ENCODE results near the gene SH3BP4. TPM values are rescaled to one million over a fixed set of nuclear protein-coding genes. Genes with fewer than 3 reads are reported as not detected.
A peak's percentile ranks its signal among the peaks of the same experiment; 100 is the strongest.

SH3BP4 gene
- total and polyA plus RNA-seq, 2 experiments from 2014 or later: 59.3 to 100 TPM

DNA sequence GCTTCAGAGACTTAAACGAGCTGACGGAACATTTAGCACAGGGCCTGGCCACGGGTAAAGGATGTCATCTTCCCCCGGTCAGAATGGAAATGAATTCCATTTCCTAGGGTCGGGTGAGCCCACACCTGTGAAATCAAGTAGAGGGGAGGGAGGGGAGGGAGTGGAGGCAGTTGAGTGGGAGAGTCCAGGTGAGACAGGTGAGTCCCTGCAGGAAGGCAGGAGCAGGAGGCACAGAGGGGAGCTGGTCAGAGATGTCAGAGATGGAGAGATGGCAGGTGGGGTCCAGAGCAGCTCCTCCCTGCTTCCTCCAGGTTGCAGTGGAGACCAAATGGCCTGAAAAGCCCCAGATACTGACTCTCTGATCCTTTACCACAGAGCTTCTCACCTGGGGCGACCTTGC is 55.2 kb downstream of the SH3BP4 start:
- H3K4me2 ChIP-seq (ENCODE audit: unreplicated experiment): no peak overlapping the region
- H3K27ac ChIP-seq: no peak overlapping the region
- no peak for TF ChIP-seq EZH2phosphoT487 (IDR thresholded peaks at IDR 0.05; ENCODE audit: insufficient read depth, low read depth)
- TF ChIP-seq EZH2 (IDR thresholded peaks at IDR 0.05; ENCODE audit: insufficient read depth, poor library complexity, severe bottlenecking): no peak
- in situ Hi-C loops (cut with MboI): no loop called here
- H3K9ac ChIP-seq: no peak overlapping the region
- no peak overlapping the region for H2AFZ ChIP-seq
- H4K20me1 ChIP-seq (ENCODE audit: insufficient read depth): peaks cover 3% of the 10 kb centered on the region
- H3K79me2 ChIP-seq (ENCODE audit: insufficient read depth): peaks cover 100% of the 10 kb centered on the region
- no peaks in the 10 kb centered on the region for H3K27me3 ChIP-seq (replicated peaks; ENCODE audit: insufficient read depth)
- no peaks in the 10 kb centered on the region for H3K9me3 ChIP-seq (ENCODE audit: low read depth)
- no peaks in the 10 kb centered on the region for H3K9me2 ChIP-seq (ENCODE audit: insufficient read depth)
- WGBS, 2 experiments (ENCODE audit: low coverage in 1 of 2, low lambda C conversion rate in 2 of 2, missing lambda C conversion rate in 2 of 2): 86 to 92% methylated on average over 6 of the region's 6 CpGs
- peaks cover 20% of the 10 kb centered on the region for H3F3A ChIP-seq (ENCODE audit: insufficient read depth)
- no peak overlapping the region for H3K4me3 ChIP-seq
- H3K4me1 ChIP-seq (ENCODE audit: insufficient read depth): peaks cover 9% of the 10 kb centered on the region; the same call in 1 of the 2 replicates
- peaks cover 7% of the 10 kb centered on the region; the same call in 1 of the 2 replicates for H3K36me3 ChIP-seq (ENCODE audit: low read depth)
- no peak for DNase-seq

DNA sequence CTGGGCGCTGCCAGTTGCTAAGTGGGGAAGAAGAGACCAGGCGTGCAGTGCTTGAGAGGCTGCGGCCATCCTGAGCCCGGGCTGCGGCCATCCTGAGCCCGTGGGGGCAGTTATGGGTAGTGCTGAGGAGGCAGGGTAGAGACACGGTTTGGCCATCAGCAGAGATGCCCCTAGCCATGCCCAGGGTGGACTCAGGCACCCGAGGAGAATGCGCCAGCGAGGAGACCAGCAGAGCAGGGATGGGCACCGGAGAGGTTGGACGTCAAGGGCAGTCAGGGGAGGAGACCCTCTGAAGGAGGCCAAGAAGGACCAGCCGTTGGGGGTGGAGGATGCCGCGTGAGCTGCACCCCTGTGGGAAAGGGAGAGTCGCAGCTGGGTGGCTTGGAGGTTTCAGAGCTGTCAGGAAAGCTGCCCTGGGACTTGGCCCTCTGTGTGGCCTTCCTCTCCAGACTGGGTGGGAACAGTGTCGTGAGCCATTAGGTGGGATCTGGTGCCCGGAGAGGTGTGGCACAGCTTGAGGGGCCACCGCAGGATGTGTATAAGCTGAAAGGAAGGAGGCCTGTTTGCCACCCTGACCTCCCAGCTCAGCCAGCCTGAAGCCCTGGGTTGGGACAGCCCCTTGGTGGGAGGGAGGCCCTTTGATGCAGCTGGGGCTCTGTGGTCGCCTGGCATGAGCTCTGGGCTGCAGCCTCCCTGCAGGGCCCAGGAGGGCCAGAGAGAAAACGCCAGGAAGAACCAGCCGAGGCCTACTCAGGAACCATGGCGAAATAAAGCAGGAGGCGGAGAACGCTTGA is 56.0 kb downstream of the SH3BP4 start:
- H3K9me3 ChIP-seq (ENCODE audit: low read depth): no peaks in the 10 kb centered on the region
- H3K27me3 ChIP-seq (replicated peaks; ENCODE audit: insufficient read depth): no peaks in the 10 kb centered on the region
- no peaks in the 10 kb centered on the region for H3K9me2 ChIP-seq (ENCODE audit: insufficient read depth)
- H3K9ac ChIP-seq: no peak overlapping the region
- H2AFZ ChIP-seq: no peak overlapping the region
- DNase-seq: no peak
- peaks cover 9% of the 10 kb centered on the region; the same call in 1 of the 2 replicates for H3K4me1 ChIP-seq (ENCODE audit: insufficient read depth)
- no peak overlapping the region for H3K27ac ChIP-seq
- no peak overlapping the region for H3K4me3 ChIP-seq
- TF ChIP-seq EZH2phosphoT487 (IDR thresholded peaks at IDR 0.05; ENCODE audit: insufficient read depth, low read depth) (no peak), EZH2 (IDR thresholded peaks at IDR 0.05; ENCODE audit: insufficient read depth, poor library complexity, severe bottlenecking) (no peak)
- H3K79me2 ChIP-seq (ENCODE audit: insufficient read depth): peaks cover 100% of the 10 kb centered on the region
- no peak overlapping the region for H3K4me2 ChIP-seq (ENCODE audit: unreplicated experiment)
- H4K20me1 ChIP-seq (ENCODE audit: insufficient read depth): peaks cover 2% of the 10 kb centered on the region
- in situ Hi-C loops (cut with MboI): no loop called here
- H3K36me3 ChIP-seq (ENCODE audit: low read depth): peaks cover 5% of the 10 kb centered on the region; the same call in 1 of the 2 replicates
- peaks cover 11% of the 10 kb centered on the region; the same call in 1 of the 2 replicates for H3F3A ChIP-seq (ENCODE audit: insufficient read depth)
- 84% methylated on average over 25 of the region's 25 CpGs for WGBS, 2 experiments (ENCODE audit: low coverage in 1 of 2, low lambda C conversion rate in 2 of 2, missing lambda C conversion rate in 2 of 2)

DNA sequence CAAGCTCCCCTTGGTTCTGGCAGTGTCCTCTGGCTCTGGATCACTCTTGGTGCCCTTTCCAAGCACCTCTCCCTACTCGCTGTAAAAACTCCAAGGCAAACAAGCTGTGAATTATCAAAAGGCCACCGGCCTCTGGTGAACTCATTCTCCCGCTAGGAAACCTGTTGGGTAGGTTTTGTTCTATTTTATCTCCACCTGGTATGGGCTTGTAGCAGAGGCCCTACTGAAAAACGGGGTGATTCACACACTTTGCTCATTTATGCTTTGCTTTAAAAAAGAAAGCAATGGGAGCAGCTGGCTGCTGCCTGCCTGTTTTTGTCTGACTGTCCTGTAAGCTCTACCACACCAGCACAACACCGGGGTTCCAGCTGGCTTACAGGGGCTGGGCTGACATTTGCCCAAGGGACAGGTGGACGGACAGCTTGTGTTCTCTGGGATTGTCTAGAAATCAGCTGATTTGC is 56.8 kb downstream of the SH3BP4 start:
- no peaks in the 10 kb centered on the region for H3K27me3 ChIP-seq (replicated peaks; ENCODE audit: insufficient read depth)
- no peak overlapping the region for H3K27ac ChIP-seq
- peaks cover 100% of the 10 kb centered on the region for H3K79me2 ChIP-seq (ENCODE audit: insufficient read depth)
- no peak overlapping the region for H3K4me3 ChIP-seq
- peaks cover 4% of the 10 kb centered on the region; the same call in 1 of the 2 replicates for H3F3A ChIP-seq (ENCODE audit: insufficient read depth)
- peaks cover 9% of the 10 kb centered on the region; the same call in 1 of the 2 replicates for H3K4me1 ChIP-seq (ENCODE audit: insufficient read depth)
- in situ Hi-C loops (cut with MboI): no loop called here
- 54 to 57% methylated on average over 6 of the region's 6 CpGs for WGBS, 2 experiments (ENCODE audit: low coverage in 1 of 2, low lambda C conversion rate in 2 of 2, missing lambda C conversion rate in 2 of 2)
- H3K4me2 ChIP-seq (ENCODE audit: unreplicated experiment): no peak overlapping the region
- H2AFZ ChIP-seq: no peak overlapping the region
- H3K9ac ChIP-seq: no peak overlapping the region
- H4K20me1 ChIP-seq (ENCODE audit: insufficient read depth): no peaks in the 10 kb centered on the region; the same call in none of the 2 replicates
- H3K36me3 ChIP-seq (ENCODE audit: low read depth): no peaks in the 10 kb centered on the region; the same call in 1 of the 2 replicates
- TF ChIP-seq EZH2phosphoT487 (IDR thresholded peaks at IDR 0.05; ENCODE audit: insufficient read depth, low read depth) (no peak), EZH2 (IDR thresholded peaks at IDR 0.05; ENCODE audit: insufficient read depth, poor library complexity, severe bottlenecking) (no peak)
- peak; percentile 30 for DNase-seq
- H3K9me2 ChIP-seq (ENCODE audit: insufficient read depth): no peaks in the 10 kb centered on the region
- H3K9me3 ChIP-seq (ENCODE audit: low read depth): no peaks in the 10 kb centered on the region

DNA sequence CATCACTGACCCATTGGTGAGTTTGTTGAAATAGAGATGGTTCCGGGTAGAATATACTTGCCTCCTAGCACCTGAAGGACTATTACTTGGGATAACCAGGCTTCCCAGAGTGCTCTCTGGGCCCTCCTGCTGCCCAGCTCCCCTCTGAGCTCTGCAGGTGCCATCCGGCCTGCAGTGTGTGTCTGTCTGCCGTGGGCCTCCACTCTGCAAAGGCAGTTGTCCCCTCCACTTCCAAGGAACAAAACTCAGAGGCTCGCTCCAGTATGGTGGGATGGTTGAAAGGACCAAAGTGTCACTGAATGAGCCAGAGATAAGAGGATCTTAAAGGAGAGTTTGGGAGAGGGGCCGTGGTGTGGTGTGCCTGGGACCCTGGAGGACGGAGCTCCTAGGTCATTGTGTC is 57.3 kb downstream of the SH3BP4 start:
- TF ChIP-seq EZH2phosphoT487 (IDR thresholded peaks at IDR 0.05; ENCODE audit: insufficient read depth, low read depth) (no peak), EZH2 (IDR thresholded peaks at IDR 0.05; ENCODE audit: insufficient read depth, poor library complexity, severe bottlenecking) (no peak)
- no peak overlapping the region for H2AFZ ChIP-seq
- H3K9me2 ChIP-seq (ENCODE audit: insufficient read depth): no peaks in the 10 kb centered on the region
- no peak overlapping the region for H3K4me2 ChIP-seq (ENCODE audit: unreplicated experiment)
- H3K4me3 ChIP-seq: no peak overlapping the region
- 84 to 88% methylated on average over 6 of the region's 6 CpGs for WGBS, 2 experiments (ENCODE audit: low coverage in 1 of 2, low lambda C conversion rate in 2 of 2, missing lambda C conversion rate in 2 of 2)
- no peaks in the 10 kb centered on the region; the same call in none of the 2 replicates for H4K20me1 ChIP-seq (ENCODE audit: insufficient read depth)
- no peak for DNase-seq
- no peaks in the 10 kb centered on the region for H3K27me3 ChIP-seq (replicated peaks; ENCODE audit: insufficient read depth)
- H3K36me3 ChIP-seq (ENCODE audit: low read depth): no peaks in the 10 kb centered on the region; the same call in 1 of the 2 replicates
- peaks cover 9% of the 10 kb centered on the region; the same call in 1 of the 2 replicates for H3K4me1 ChIP-seq (ENCODE audit: insufficient read depth)
- H3K79me2 ChIP-seq (ENCODE audit: insufficient read depth): peaks cover 100% of the 10 kb centered on the region
- H3K9me3 ChIP-seq (ENCODE audit: low read depth): no peaks in the 10 kb centered on the region
- in situ Hi-C loops (cut with MboI): no loop called here
- peaks cover 4% of the 10 kb centered on the region; the same call in 1 of the 2 replicates for H3F3A ChIP-seq (ENCODE audit: insufficient read depth)
- H3K27ac ChIP-seq: no peak overlapping the region
- no peak overlapping the region for H3K9ac ChIP-seq

All from GM23248 (cell line).